Progenitor cell of endocrine pancreas (in vitro differentiated cells): ENCODE results near the gene ATP8B3. TPM values are rescaled to one million over a fixed set of nuclear protein-coding genes. Genes with fewer than 3 reads are reported as not detected.

Source experiments
- DNase-seq: peaks from one replicate; pipeline ENCODE4 v3.0.0; 2021; ENCODE audit warnings: low spot score; ENCODE audit not compliant: unreplicated experiment
- H3K27ac Mint-ChIP-seq: 2 replicates; pipeline ENCODE4 v1.8.0; 2021; ENCODE audit warnings: mild to moderate bottlenecking, moderate library complexity, mixed read lengths
- H3K27me3 Mint-ChIP-seq: 2 replicates; pipeline ENCODE4 v1.8.0; 2021; ENCODE audit warnings: mixed read lengths
- H3K36me3 Mint-ChIP-seq: 2 replicates; pipeline ENCODE4 v1.8.0; 2022; ENCODE audit warnings: mixed read lengths; ENCODE audit not compliant: insufficient read depth
- H3K4me1 Mint-ChIP-seq: 2 replicates; pipeline ENCODE4 v1.8.0; 2021; ENCODE audit warnings: low read depth, mixed read lengths
- H3K4me3 Mint-ChIP-seq: 2 replicates; pipeline ENCODE4 v1.8.0; 2021; ENCODE audit warnings: low read depth, mild to moderate bottlenecking, moderate library complexity, mixed read lengths
- H3K9me3 Mint-ChIP-seq: 2 replicates; pipeline ENCODE4 v1.8.0; 2021; ENCODE audit warnings: low read depth, mixed read lengths
- CTCF ChIP-seq: fragments of 200-600 bp; sonication (generic); IDR thresholded peaks from one replicate; pipeline ENCODE4 v1.5.0; 2021; ENCODE audit warnings: antibody characterized with exemption, mild to moderate bottlenecking; ENCODE audit not compliant: unreplicated experiment
- total RNA-seq: library from RNA; stranded (reverse); gene quantifications from 2 replicates; pipeline ENCODE4 v1.2.1, GENCODE V29; 2021

The ATP8B3 gene
- total RNA-seq, 1 donor from 2014 or later: 4.1 TPM

GRCh38 chr19:1783354-1783753 is 28.7 kb downstream of the ATP8B3 start:
- Mint-ChIP-seq H3K27ac (no peak overlapping the region), H3K36me3 (peaks cover 6% of the 10 kb centered on the region), H3K9me3 (no peaks in the 10 kb centered on the region), H3K27me3 (peaks cover 35% of the 10 kb centered on the region), H3K4me1 (peaks cover 8% of the 10 kb centered on the region), H3K4me3 (no peak overlapping the region)
- TF ChIP-seq CTCF: no peak
- no peak for DNase-seq

- Mint-ChIP-seq H3K27me3 (peaks cover 40% of the 10 kb centered on the region), H3K9me3 (no peaks in the 10 kb centered on the region), H3K4me1 (peaks cover 8% of the 10 kb centered on the region), H3K27ac (no peak overlapping the region), H3K36me3 (peaks cover 6% of the 10 kb centered on the region), H3K4me3 (no peak overlapping the region)
- no peak for DNase-seq
- TF ChIP-seq CTCF: no peak
These were observed 29.6 kb downstream of the ATP8B3 start for GRCh38 chr19:1782521-1782920.

GRCh38 chr19:1780272-1780958 is 31.7 kb downstream of the ATP8B3 start:
- TF ChIP-seq CTCF: peak; percentile 33
- Mint-ChIP-seq H3K4me1 (peaks cover 8% of the 10 kb centered on the region), H3K27ac (no peak overlapping the region), H3K9me3 (no peaks in the 10 kb centered on the region), H3K4me3 (no peak overlapping the region), H3K27me3 (peaks cover 47% of the 10 kb centered on the region), H3K36me3 (peaks cover 12% of the 10 kb centered on the region)
- DNase-seq: no peak

- TF ChIP-seq CTCF: no peak
- Mint-ChIP-seq H3K36me3 (peaks cover 12% of the 10 kb centered on the region), H3K27ac (no peak overlapping the region), H3K9me3 (no peaks in the 10 kb centered on the region), H3K4me1 (peaks cover 8% of the 10 kb centered on the region), H3K4me3 (no peak overlapping the region), H3K27me3 (peaks cover 50% of the 10 kb centered on the region)
- no peak for DNase-seq
These were observed 32.5 kb downstream of the ATP8B3 start for GRCh38 chr19:1779574-1779973.

GRCh38 chr19:1777149-1777548 is 34.9 kb downstream of the ATP8B3 start:
- H3K36me3 Mint-ChIP-seq: peaks cover 22% of the 10 kb centered on the region

More at GRCh38 chr19:1777149-1777548, 34.9 kb downstream of the ATP8B3 start:
- H3K4me1 Mint-ChIP-seq: peaks cover 8% of the 10 kb centered on the region
- H3K27me3 Mint-ChIP-seq: peaks cover 58% of the 10 kb centered on the region
- no peak overlapping the region for H3K27ac Mint-ChIP-seq
- no peaks in the 10 kb centered on the region for H3K9me3 Mint-ChIP-seq
- no peak for TF ChIP-seq CTCF
- H3K4me3 Mint-ChIP-seq: no peak overlapping the region
- DNase-seq: no peak
